HG02610 (cell line): ENCODE data around the gene FOXO1.

Experiments used
- ATAC-seq: cut with Tn5 transposase; IDR thresholded peaks from one replicate; pipeline ENCODE4 v1.9.1; 2021; ENCODE audit warnings: mild to moderate bottlenecking, moderate library complexity; ENCODE audit not compliant: unreplicated experiment

FOXO1 gene

DNA sequence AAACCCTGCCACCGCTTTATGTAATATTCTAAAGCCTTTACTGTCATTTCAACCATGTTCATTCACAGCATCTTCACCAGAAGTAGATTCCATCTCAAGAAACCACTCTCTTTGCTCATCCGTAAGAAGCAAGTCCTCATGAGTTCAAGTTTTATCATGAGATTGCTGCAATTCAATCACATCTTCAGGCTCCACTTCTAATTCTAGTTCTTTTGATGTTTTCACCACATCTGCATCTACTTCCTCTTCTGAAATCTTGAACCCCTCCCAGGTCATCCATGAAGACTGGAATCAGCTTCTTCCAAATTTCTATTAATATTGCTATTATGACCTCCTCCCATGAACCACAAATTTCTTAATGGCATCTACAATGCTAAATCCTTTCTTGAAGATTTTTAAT, 83.9 kb downstream of the FOXO1 start:
- no peak for ATAC-seq

DNA sequence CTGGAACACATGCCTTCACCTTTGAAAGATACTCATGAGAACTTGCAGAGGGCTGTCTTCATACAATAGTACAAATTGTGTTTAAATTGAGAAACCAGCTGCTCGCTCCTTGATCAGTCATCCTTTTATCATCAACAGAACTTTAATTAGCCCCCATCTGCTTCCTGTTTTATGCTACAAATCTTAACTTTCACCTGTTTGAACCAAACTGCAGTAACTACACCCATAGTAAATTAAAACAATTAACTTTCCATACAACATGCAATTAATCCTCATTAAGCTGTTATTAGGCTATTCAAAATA, 85.2 kb downstream of the FOXO1 start:
- ATAC-seq: no peak

DNA sequence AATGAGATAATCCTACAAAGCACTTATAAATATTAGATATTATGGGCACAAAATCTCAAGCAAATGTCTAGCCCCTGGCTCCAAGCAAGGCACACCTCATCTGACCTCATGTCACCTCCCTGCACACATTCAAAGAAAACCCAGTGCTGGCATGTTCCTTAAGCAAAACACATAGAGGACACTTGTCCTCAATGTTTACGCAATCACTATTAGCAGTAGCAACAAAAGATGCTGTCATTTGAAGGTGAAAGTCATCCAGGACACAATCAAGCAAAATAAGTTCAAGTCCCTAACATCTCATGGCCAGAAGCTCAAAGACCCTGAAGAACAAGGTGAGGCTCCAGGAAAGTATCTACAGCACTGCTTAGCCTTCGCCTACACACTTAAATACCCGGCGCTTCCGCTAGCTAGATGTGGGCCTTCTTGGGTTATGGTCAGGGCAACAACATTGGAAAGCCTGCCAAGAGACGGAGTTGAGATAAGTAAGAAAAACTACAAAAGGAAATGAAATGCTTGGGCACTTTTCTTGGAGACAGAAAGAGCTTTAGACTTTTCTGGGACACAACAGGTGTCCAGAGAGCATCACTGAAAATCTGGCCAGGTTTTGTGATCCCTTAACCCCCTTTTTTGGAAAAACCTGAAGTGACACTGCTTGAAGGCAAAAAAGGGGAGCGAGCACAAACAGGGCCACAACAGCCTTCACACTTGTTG, 85.7 kb downstream of the FOXO1 start:
- ATAC-seq: no peak

DNA sequence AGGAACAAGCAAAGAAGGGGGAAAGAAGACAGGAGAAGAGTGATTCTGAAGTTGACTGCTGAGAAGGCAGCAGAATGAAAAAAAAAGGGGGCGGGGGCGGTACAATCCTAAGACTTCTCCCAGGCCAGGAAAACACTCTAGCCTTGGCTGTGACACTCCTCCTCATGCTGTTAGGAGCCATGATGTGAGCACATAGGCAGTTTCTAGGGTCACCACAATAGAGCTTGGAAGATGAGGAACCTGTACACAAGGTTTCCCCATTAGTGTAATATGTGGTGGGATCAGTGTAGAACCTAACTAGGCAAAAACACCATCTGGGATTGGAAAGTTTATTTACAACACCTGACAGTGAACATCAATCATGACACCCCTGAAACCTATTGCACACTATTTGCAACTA, 86.9 kb downstream of the FOXO1 start:
- no peak for ATAC-seq

DNA sequence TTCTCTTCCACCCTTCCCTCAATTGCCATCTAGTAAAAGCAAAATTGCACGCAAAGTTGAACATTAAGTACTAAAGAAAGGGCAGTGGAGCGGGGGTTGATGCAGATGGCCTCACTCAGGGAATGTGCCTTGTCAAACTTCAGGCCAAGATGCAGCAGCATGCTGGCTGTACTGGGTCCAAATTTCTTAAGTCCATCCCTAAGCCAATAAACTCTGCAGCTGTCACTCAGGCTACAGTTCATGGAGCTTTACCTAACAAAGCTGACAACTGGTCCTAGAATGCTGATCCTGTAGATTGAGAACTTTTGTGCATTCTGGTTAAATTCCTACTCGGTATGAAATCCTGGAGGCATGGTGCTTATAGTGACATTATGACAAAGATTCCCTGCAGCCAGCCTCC, 88.4 kb downstream of the FOXO1 start:
- ATAC-seq: no peak

DNA sequence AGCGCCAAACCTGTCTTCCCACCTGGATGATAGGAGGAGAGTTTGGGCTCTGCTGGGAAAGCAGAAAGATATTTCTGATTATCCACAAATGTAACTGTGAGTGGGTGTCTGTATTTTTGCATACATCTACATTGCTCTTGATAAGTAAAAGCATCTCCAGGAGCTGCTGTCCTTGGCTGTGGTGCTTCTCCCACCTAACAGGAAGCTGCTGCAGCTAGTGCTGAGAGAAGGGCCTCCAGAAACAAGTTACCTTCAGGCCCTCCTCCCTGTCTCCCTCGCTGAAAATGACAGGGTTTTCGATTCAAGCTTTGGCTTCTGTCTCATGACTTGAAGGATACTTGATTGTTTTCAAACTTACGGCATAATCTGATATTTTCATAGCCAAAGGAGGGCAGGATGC, 90.1 kb downstream of the FOXO1 start:
- ATAC-seq: no peak

DNA sequence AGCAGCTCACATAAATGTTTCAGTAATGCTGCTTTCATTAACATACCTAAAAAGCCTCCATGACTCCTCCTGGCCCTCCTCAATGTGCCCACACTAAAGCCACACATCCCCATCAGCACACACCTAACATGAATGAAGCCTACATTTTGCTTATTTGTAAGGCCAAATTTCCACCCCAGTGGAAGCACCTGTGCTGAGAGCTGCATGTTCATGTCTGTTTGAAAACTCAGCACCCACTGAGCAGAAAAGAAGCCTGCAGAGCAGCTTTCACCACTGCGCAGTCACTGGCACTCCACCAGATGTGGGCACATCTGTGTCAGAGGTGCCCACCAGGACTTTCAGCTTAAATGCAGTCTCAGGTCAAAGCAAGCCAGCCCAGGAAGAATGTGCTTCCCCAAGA, 93.5 kb downstream of the FOXO1 start:
- ATAC-seq: no peak

DNA sequence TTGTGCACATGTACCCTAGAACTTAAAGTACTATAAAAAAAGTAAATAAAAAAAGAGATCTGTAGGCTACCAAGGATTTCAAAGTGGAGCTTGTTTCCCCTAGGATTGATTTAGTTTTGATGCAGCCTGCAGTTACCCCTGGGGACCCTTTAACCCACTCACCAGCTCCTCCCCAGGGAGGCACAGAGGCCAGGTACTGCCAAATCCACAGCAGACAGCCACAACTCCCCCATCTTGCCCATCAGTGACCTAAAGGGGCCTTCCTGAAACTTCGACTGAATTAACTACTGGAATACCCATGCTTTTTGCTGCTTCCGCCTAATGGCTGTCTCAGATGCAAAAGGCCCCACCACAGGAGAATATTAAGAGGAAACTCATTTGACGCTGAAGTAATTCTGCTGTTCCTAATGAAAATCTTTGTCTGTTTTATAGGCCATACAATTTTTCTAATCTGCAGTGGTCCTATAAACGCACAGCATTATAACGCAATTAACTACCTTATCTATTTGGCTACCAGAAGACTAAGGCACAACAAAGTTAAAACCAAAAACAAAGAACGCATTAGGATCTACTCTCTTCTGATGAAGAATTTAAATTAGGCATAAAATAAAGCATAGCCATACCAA, 95.0 kb downstream of the FOXO1 start:
- no peak for ATAC-seq

DNA sequence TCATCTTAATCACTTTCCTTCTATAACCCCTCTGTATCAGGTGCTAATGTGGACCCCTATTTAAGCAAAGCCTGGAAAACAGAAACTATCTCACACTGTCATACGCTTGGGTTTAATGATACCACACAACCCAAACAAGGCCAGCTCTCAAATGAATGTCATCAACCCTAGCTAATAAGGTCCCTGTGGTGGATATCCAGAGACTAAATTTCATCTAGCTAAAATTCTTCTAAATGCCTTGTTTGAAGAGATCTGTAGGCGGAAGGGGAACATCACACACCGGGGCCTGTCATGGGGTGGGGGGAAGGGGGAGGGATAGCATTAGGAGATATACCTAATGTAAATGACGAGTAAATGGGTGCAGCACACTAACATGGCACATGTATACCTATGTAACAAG, 95.5 kb downstream of the FOXO1 start:
- ATAC-seq: no peak

DNA sequence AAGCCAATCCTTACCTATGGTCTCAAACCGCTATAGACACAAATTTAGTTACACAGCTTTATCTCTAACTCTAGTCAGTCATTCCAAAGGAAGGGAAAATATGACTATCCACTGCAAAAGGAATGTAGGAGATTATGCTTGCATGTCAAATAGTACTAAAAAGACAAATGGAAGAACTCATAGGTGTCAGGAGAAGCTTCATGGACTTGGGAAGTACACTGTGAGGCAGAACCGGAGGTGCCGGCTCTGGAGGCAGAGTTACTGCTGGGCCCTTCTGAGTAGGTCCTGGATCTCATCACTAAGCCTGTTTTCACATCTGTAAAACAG, 97.5 kb downstream of the FOXO1 start:
- ATAC-seq: no peak

DNA sequence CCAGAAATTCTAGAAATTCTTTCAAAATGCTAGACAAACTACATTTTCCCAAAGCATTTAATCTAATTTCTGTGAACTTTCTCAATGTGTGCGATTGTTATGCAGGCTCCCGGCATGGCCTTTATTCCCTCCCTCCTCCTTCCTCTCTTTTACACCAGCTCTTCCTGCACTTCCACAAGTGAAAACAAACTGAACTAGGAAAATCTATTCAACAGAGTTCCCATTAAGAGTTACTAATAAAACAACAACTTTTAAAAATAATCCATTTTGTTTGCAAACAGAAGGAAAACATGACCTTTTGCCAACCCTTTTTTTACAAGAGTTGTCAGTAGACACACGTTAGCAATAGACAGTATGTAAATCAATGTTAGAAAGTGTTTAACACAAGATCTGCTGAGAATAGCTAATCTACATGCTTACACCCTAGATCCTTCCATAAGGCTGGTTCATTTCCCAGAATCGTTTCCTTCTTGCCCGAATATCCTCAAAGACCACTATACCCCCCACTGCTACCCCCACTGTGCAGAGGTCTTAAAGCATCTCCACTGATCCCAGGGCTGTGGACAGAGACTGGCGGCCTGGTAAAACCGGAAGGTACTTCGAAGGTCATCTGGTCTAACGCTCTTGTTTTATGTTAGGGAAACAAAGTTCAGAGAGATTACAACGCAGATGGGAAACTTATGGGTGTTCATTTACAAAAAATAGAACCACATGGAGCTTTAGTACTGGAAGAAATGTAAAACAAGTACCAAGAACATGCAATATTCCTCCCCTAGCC, 98.0 kb downstream of the FOXO1 start:
- no peak for ATAC-seq

DNA sequence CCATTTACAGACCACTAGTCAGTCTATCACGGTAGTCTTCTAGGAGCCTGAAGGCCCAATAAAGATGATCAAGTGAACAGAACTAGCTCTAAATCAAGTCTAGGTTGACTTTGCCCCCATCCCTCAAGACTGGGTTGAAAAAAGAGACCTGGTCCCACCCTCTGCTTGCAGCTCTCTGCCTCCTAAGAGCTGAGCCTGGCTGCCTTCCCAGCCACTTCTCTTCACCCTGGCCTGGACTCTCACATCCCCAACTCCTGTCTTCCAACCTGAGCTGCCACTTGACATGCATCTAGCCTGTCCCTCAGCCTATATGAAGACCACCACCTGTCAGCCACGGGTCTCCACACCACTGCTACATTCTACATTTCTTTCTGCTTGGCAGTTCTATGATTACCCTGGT, 99.6 kb downstream of the FOXO1 start:
- no peak for ATAC-seq

DNA sequence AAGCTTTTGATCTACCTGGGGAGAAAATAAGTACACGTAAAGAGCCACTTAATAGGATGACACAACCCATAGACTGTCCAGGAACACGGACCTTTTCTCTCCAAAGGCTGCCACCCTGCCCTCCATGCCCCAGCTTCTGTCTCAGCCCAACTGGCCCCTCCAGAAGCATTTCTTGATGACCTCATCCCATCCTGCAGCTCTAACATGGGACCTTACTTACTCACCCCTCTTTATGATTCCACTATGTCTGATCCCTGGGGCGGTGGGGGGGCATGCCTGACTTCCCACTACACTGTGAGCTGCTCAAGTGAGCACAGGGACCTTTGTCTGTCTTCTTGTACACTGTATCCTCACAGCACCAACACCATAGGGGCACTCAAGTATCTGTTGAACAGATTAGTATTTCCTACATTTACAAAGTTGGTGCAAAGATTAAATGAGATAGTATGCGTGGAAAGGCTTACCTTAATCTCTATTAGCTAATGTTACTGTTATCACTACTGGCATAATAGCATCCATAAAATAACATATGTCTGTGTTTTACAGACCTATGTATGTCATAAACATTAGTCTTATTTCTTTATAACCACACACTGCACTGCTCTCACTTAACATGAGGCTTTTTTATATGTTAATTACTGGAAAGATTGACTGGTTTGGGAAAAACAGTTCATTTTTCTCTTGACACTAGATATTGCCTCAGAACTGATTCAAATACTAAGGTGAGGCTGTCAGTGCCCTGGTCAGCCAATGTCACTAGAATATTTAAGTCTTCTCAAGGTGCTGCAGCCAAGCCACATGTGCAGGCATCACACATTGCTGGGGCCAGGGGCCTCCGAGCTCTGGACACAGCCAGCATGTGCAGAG, 100.9 kb downstream of the FOXO1 start:
- no peak for ATAC-seq

DNA sequence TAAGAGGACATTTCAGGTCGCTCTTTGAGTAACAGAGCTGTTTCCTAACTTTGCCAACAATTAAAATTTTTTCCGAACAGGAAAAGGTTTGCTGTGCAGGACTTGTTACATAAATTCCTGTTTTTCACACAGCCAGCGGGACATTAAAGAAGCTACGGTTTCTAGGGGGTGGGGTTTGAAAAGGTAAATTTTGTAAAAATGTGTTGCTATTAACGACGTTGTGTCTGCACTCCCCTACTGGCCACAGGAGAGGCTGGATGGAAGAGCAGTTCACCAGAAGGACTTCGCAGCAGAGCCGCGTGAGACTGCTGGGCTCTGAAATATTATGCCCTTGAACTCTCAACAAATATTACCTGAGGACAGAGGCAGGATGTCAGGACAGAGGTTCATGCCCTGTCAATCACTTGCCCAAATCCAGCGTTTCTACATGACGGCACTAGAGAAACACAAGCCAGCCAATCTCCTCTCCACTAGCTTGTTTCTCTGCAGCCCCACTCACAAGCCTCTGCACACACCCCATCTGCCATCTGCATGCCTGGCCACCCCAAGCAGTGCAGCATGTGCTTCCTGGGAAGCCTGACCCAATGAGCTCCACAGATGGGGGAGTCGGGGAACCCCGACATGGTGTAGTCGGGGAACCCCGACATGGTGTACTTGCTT, 102.0 kb downstream of the FOXO1 start:
- peak; percentile 59 for ATAC-seq

DNA sequence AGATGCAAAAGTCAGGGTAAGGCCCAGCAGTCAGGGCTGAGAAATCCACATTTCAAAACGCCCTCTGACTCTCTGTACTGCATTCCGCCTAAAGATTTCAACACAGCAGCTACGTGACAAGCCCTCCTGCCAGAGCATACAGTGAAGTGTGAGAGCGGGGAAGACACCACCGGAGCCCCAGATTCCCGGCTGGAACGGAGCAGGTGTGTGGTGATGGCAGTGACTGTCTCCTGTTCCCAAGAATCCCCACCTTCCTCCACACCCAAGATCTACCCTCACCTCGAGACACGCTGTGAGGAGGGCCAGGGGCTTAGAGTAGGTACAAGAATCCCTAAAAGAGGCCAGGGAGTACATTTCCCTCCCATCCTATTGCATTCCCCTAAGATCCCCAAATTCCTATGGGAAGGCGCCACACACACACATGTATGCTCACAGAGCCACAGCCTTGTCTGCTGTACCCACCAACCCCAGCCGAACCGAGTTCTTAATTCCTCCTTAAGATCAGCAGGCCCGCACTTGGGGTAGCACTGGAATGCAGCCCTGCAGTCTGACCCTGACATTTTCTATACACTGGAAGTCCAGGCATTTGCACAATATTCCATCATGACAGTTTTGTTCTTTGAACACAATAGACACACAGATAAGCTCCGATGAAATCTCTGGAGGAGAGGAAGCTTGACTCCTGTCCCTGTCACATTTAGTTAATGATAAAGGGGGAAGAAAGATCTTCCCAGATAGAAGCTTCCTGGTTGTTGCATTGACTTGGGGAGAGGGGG, 102.9 kb downstream of the FOXO1 start:
- no peak for ATAC-seq

DNA sequence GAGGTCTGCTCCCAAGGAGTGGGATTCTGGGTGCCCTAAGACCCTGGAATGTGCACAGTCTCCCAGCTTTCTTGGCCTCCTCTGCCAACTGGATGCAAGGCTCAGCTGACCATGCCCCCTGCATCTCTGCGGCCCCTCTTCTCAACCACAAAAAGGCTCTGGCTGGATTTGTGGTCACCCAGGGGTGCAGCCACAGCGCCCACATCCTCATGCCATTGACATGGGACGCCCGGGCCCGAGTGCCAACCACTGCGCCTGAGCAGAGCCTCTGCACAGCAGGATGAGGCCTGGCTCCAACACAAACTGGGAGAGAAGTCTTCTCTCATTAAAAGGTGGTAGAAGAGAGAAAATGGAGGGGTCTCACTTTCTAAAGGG, 103.5 kb downstream of the FOXO1 start:
- ATAC-seq: no peak

DNA sequence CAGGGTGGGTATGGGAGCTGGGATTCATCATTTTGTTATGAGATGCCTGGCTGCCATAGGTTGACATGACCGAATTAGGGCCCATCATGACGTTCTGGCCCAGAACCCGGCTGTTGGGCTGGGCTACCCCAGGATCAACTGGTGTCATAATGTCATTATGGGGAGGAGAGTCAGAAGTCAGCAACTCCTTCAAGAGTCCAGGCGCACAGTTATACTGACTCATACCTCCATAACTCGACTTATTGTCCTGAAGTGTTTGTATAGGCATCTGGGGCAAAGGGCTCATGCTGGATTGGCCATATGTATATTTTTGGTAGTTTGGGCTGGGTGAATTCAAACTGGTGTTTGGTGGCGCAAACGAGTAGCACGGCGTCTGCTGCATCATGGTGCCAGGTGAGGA, 106.5 kb downstream of the FOXO1 start:
- no peak for ATAC-seq

DNA sequence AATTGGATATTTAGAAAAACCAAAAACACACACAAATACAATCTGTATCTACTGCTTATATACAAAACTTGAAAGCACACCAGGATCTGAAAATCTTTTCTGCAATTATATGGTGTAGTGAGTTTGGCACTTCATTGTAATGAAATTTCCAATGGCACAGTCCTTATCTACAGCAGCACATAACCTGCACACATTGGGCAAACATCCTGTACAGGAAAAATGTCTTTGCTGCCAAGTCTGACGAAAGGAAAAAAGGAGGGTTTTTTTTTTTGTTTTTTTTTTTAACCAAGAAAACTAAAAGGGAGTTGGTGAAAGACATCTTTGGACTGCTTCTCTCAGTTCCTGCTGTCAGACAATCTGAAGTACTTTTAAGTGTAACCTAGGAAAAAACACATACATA, 107.8 kb downstream of the FOXO1 start:
- no peak for ATAC-seq

DNA sequence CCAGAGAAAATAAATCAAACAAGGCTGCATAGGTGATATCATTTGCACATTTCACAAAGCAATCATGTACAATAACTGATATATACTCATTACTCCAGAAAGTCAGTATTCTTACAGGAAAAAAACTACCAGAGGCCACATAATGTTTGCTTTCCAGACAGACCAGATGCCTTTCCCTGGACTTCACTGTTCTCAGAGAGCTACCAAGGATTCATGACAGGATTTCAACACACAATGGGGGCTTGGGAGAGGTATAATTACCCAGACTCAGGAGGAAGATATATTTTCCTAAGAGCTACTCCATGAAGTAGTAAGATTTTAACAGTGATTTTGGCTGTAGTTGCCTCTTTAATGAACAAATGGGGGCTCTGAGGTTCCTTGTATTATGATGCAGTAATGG, 110.0 kb downstream of the FOXO1 start:
- ATAC-seq: no peak

DNA sequence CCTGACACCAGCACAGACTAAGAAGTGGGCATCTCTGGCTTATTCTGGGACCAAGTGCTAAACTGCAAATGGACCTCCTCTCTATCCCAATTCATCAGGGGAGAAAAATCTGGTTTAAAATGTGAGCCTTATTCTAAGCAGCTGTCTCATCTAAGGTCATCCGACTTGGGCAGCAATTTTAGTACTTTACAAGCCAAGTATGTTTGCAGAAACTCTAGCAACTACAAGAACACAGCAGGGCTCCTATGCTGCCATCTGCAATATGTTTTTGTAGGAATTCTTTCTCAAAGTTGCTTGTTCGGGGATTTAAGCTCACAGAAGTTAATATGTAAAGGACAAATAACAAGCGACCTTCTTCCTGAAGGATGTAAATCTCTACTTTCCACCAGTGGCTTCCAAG, 113.1 kb downstream of the FOXO1 start:
- no peak for ATAC-seq
